Measurements from ENCODE around the gene KCNH8.

Gene KCNH8

DNA sequence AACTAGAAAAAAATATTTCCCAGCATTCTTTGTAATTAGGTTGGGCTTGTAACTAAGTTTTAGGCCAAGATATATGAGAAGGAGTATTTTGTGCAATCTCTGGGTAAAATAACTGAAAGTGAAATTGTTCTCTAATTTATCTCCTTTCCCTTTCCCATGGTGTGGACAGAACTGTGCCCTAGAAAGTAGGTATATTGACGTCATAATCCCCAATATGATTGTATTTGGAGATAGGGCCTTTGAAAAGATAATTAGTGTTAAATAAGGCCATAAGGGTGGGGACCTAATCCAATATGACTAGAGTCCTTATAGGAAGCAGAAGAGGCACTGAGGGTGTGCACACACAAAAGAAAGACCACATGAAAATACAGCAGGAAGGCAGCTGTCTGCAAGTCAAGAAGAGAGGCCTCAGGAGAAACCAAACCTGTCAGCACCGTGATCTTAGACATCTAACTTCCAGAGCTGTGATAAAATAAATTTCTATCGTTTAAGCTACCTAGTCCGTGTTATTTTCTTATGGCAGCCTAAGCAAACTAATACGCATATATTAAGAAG, 106.6 kb downstream of the KCNH8 start:
- no peak for DNase-seq

GRCh38 chr3:19256313-19256712, 108.0 kb downstream of the KCNH8 start:
- DNase-seq = no peak

GRCh38 chr3:19263606-19264005, 115.3 kb downstream of the KCNH8 start:
- DNase-seq = no peak

GRCh38 chr3:19264424-19264823, 116.1 kb downstream of the KCNH8 start:
- DNase-seq = no peak

- DNase-seq = no peak
These were observed 118.7 kb downstream of the KCNH8 start for GRCh38 chr3:19267040-19267439.

DNA sequence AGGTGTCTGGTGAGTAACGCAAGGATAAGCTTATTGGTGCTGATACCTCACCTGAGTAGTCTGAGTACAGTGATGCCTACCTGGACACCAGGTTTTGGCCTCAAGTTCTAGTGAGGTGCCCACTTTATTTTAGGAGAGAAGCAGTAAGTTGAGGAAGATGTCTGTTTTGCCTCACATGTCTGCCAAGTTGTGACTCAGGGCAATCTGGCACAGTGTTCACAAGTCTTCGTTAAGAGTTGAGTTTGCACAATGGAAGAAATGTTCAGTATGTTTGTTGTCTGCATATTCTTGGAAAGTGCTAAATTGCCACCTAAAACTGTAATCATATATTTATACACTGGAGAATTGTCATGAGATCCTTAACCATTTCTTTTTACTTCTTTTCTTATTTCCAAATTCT, 122.2 kb downstream of the KCNH8 start:
- DNase-seq = no peak

DNA sequence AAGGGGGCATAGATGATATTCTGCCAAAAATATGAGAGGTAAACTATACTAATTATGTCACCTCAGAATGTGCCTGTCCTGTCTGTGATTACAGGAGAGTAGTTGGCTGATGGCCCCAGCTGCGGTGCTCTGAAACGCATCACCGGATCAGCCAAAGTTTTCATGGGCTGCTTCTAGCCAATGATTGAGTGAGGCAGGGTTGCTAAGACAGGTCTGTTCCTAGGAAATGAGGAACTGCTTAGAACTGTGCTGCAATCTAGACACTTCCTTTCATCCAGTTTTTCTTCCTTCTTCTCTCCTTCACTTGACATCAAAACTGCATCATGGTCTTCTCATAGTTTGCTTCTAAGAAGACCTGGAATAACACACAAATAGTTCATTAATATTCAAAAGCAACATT, 124.0 kb downstream of the KCNH8 start:
- DNase-seq = no peak

DNA sequence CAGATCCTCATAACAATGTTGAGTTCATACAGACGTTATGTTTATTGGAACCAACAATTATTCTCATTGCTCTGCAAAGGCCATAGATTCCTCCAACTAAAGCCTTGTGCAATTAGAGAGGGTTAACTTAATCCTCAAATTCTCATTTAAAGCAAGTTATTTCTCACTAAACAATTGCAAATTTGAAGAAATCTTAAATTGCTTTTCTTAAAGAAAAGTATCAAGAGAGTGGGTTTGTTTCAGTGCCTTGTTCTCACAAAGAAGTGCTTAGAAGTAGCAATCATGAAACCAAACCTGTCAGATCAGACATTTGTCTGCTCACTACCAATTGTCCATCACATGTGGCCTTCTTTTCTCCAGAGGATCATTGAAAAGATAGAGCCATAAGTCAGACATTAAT, 124.8 kb downstream of the KCNH8 start:
- no peak for DNase-seq

- DNase-seq = no peak
These were observed 126.3 kb downstream of the KCNH8 start for GRCh38 chr3:19274576-19274975.

- no peak for DNase-seq
These were observed 136.7 kb downstream of the KCNH8 start for GRCh38 chr3:19284974-19285373.

- DNase-seq = no peak
These were observed 145.0 kb downstream of the KCNH8 start for GRCh38 chr3:19293295-19293694.

DNA sequence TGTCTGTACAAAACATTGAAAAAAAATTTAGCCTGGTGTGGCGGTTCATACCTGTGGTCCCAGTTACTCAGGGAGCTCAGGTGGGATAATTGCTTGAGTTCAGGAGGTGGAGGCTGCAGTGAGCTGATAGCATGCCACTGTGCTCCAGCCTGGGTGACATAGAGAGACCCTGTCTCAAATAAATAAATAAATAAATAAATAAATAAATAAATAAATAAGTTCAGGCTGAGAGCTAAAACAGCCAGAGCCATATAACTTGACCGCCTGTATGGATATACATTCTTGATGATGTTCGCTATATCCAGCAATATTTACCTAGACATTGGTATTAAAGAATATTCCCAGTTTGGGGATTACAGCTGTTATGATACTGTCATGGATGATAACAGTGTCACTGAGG, 146.9 kb downstream of the KCNH8 start:
- no peak for DNase-seq

- DNase-seq = no peak
These were observed 183.6 kb downstream of the KCNH8 start for GRCh38 chr3:19331931-19332330.

GRCh38 chr3:19334120-19334519, 185.8 kb downstream of the KCNH8 start:
- no peak for DNase-seq

- DNase-seq = no peak
These were observed 190.5 kb downstream of the KCNH8 start for GRCh38 chr3:19338769-19339168.

- DNase-seq = no peak
These were observed 194.1 kb downstream of the KCNH8 start for GRCh38 chr3:19342389-19342788.

DNA sequence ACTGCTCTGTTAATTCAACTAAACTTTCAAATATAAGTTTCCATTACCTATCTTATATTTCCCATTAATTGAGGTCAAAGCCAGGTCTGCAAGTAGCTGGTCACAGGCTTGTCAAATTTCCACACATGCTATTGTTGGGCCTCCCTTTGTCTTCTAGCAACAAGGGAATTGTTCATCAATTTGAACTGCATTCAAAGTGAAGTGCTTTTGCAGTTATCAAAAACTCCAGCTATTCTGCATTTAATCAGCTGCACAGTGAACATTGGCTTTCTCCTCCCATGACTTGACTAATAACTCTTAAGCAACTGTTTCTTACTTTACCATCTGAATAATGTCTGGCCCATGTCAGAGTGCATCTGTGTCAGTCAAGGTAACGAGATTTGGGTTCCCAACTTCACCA, 198.4 kb downstream of the KCNH8 start:
- DNase-seq = no peak

DNA sequence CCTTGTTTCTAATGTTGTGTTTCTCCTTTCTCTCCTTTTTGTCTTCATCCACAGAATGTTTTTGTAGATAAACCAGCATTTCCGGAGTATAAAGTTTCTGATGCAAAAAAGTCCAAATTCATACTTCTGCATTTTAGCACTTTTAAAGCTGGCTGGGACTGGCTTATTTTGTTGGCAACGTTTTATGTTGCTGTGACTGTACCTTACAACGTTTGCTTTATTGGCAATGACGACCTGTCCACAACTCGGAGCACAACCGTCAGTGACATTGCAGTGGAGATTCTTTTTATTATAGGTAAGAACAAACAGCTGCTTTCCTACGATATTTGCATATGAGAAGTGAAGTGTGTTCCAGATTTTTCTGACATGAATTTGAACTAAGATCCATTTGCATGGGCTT, 199.4 kb downstream of the KCNH8 start:
- no peak for DNase-seq

- no peak for DNase-seq
These were observed 200.2 kb downstream of the KCNH8 start for GRCh38 chr3:19348500-19348899.

GRCh38 chr3:19348941-19349564, 200.7 kb downstream of the KCNH8 start:
- no peak for DNase-seq

DNA sequence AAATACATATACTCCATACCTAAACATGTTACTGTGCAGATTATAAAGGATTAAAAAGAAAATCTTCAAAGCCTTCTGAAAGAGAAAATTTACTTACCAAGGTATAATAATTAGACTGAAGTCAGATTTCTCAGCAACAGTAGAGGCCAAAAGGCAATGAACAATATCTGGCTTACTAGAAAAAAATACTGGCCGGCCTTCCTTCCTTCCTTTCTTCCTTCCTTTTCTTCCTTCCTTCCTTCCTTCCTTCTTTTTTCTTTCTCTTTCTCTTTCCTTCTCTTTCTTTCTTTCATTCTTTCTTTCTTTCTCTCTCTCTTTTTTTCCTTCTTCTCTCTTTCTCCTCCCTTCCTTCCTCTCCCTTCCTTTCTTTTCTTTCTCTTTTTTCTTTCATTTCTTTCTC, 209.6 kb downstream of the KCNH8 start:
- no peak for DNase-seq

GRCh38 chr3:19363071-19363470, 214.8 kb downstream of the KCNH8 start:
- no peak for DNase-seq

- no peak for DNase-seq
These were observed 215.8 kb downstream of the KCNH8 start for GRCh38 chr3:19364148-19364547.

GRCh38 chr3:19365471-19365870, 217.2 kb downstream of the KCNH8 start:
- no peak for DNase-seq

DNA sequence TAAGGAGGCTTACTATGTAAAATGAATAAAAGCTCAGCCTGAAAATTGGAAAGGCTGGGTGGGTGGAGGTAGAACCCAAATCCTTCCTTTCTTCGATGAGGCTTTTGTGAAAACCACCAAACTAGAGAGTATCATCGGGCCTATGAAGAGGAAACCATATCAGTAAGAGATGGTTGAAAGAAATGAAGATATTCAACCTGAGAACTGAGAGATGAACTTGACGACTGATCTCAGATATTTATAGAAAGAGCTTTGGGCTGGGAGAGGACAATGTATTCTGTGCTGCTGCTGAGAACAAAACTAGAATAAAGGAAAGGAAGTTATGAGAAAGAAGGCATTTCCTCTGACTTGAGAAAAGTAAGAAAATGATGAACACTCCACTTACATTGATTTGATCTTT, 236.6 kb downstream of the KCNH8 start:
- DNase-seq = no peak
